Tibial nerve (tissue), 3 donors: ENCODE results near the gene VWF.

Source experiments
- CTCF ChIP-seq, 5 experiments: fragments of 200-600 bp in 3 of 5; fragments of 450-650 bp in 2 of 5; sonication (generic) in 3 of 5; IDR thresholded peaks; one replicate each; pipeline ENCODE4 v1.5.1; 2016 to 2019; ENCODE audit warnings: antibody characterized with exemption in 5 of 5, mild to moderate bottlenecking in 3 of 5, moderate library complexity in 2 of 5
- POLR2A ChIP-seq, 2 donors: fragments of 450-650 bp; IDR thresholded peaks; one replicate each; pipeline ENCODE4 v1.6.1; 2017; ENCODE audit warnings: antibody characterized with exemption in 2 of 2, mild to moderate bottlenecking in 2 of 2, moderate library complexity in 2 of 2

GRCh38 chr12:5941907-5942306 is 182.6 kb downstream of the VWF start:
- no peak for TF ChIP-seq POLR2A (IDR thresholded peaks at IDR 0.05)
- TF ChIP-seq CTCF (IDR thresholded peaks at IDR 0.05): no peak
